Upper lobe of left lung (tissue), 4 donors: ENCODE results near the gene PRKG1.

Source experiments
- EP300 ChIP-seq, 4 donors: sonication (generic); formaldehyde crosslinking; IDR thresholded peaks; one replicate each; pipeline ENCODE4 v1.5.1; 2017; ENCODE audit warnings: antibody characterized with exemption in 4 of 4, control low read depth in 2 of 4
- TF ChIP-seq, protein P1 (sequence below), 6 experiments: fragments of 450-650 bp in 4 of 6; fragments of 200-600 bp in 2 of 6; sonication (generic) in 2 of 6; IDR thresholded peaks; one replicate each; pipeline ENCODE4 v1.5.1; 2016 to 2019; ENCODE audit warnings: antibody characterized with exemption in 6 of 6

DNA sequence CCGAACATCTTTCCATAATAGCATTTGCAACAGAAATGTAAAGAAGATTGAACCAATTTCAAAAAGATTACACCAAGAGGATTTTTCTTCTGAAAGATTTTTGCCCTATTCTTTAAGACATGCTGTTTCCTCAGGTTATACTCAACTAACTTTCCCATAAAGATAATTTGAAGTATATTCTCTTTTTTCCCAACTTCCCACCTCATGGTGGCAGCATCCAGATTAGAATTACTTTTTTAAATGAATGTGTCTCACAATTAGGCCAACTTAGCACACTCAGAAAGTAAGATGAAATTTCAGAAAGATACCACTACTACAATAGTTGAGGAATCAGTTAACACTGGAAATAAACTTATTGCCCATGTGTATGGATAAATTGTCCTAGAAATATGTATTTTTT is 803.3 kb downstream of the PRKG1 start:
- TF ChIP-seq, protein P1, sequence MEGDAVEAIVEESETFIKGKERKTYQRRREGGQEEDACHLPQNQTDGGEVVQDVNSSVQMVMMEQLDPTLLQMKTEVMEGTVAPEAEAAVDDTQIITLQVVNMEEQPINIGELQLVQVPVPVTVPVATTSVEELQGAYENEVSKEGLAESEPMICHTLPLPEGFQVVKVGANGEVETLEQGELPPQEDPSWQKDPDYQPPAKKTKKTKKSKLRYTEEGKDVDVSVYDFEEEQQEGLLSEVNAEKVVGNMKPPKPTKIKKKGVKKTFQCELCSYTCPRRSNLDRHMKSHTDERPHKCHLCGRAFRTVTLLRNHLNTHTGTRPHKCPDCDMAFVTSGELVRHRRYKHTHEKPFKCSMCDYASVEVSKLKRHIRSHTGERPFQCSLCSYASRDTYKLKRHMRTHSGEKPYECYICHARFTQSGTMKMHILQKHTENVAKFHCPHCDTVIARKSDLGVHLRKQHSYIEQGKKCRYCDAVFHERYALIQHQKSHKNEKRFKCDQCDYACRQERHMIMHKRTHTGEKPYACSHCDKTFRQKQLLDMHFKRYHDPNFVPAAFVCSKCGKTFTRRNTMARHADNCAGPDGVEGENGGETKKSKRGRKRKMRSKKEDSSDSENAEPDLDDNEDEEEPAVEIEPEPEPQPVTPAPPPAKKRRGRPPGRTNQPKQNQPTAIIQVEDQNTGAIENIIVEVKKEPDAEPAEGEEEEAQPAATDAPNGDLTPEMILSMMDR (IDR thresholded peaks at IDR 0.05) = no peak
- no peak for TF ChIP-seq EP300 (IDR thresholded peaks at IDR 0.05)
